ENCODE results near the gene OGA. TPM values are rescaled to one million over a fixed set of nuclear protein-coding genes. Genes with fewer than 3 reads are reported as not detected.

Gene OGA
- total and polyA plus RNA-seq, 2 donors (not counting 3 experiments of a cell fraction or from before 2014, with no cell fraction given) = 30.8 to 118 TPM

- BruUV-seq (replicated peaks) = no TSS peak
- Histone ChIP-seq H4K20me1 (replicated peaks; ENCODE audit: control insufficient read depth, extremely low read depth, insufficient read depth, low read length) (no peaks in the 10 kb centered on the region), H3K4me2 (ENCODE audit: insufficient read depth, low read length) (peak overlapping the region; percentile 1), H3K4me1 (ENCODE audit: control insufficient read depth, extremely low read depth, insufficient read depth, low read length) (peaks cover 26% of the 10 kb centered on the region), H3K36me3 (ENCODE audit: control insufficient read depth in 2 of 2, extremely low read depth in 1 of 2, insufficient read depth in 2 of 2, low read length in 2 of 2) (peaks cover 1 to 2% of the 10 kb centered on the region in 2 experiments), H3K9ac (replicated peaks; ENCODE audit: extremely low read depth, insufficient read depth, low read length) (no peak overlapping the region), H3K79me2 (ENCODE audit: control insufficient read depth, insufficient read depth, low read length) (peaks cover 7% of the 10 kb centered on the region), H3K4me3 (replicated peaks in 1 of 3; ENCODE audit: insufficient read depth in 1 of 3, low read depth in 1 of 3, low read length in 3 of 3) (no peak overlapping the region), H3K27ac (ENCODE audit: insufficient read depth, low read depth, low read length) (no peak overlapping the region), H3K27me3 (ENCODE audit: control insufficient read depth in 2 of 2, insufficient read depth in 2 of 2, low read length in 2 of 2) (peaks cover 15 to 27% of the 10 kb centered on the region in 2 experiments), H3K9me3 (replicated peaks; ENCODE audit: control insufficient read depth, insufficient read depth, low read length) (no peaks in the 10 kb centered on the region), H3K9me1 (replicated peaks; ENCODE audit: control insufficient read depth, extremely low read depth, insufficient read depth, low read length) (no peaks in the 10 kb centered on the region), H2AFZ (ENCODE audit: low read depth, low read length) (no peak overlapping the region)
- dilution Hi-C loops (cut with MboI; ENCODE audit: extremely low pct_ligation_motif_present, low sequenced_read_pairs) = no loop called here
- TF ChIP-seq GATA2 (IDR thresholded peaks at IDR 0.05; ENCODE audit: insufficient read depth, insufficient read length, low read depth, low read length) (no peak), MAX (IDR thresholded peaks at IDR 0.05; ENCODE audit: insufficient read depth, insufficient read length) (no peak), FOS (IDR thresholded peaks at IDR 0.05; ENCODE audit: borderline replicate concordance, insufficient read depth, low read length) (no peak), CTCF (IDR thresholded peaks at IDR 0.05; ENCODE audit: extremely low read depth in 1 of 2, insufficient read depth in 1 of 2, low read depth in 1 of 2, low read length in 2 of 2) (no peak), POLR2AphosphoS5 (IDR thresholded peaks at IDR 0.05; ENCODE audit: insufficient read depth, low read depth, low read length) (no peak), JUN (IDR thresholded peaks at IDR 0.05; ENCODE audit: borderline replicate concordance, insufficient read depth, insufficient read length, low read depth) (no peak), EZH2 (IDR thresholded peaks at IDR 0.05; ENCODE audit: borderline replicate concordance, low read depth, low read length, severe bottlenecking) (no peak), POLR2A (IDR thresholded peaks at IDR 0.05; ENCODE audit: low read depth, low read length) (no peak), MYC (IDR thresholded peaks at IDR 0.05; ENCODE audit: low read depth, low read length) (no peak)
- CTCF ChIA-PET = interaction anchor here (1.3 to 5.8 kb wide), 10 partner anchors 12 to 570 kb away, joined by 3 to 193 read pairs (median 16); no protein-coding TSS in a partner anchor
- no peak for DNase-seq (ENCODE audit: low read depth, low spot score)
- intact Hi-C loops (cut with micrococcal nuclease) = loop anchor here (1.0 to 5.0 kb wide), 4 partner anchors 37 to 619 kb away; partner anchors contain the start of genes FBXW4 and OGA
- FAIRE-seq = no peak
- POLR2A ChIA-PET = interaction anchor here (0.7 kb wide), 1 partner anchor 561 kb away, joined by 3 read pairs; no protein-coding TSS in a partner anchor
Observed at GRCh38 chr10:101780187-101780817, 37.9 kb downstream of the OGA start.
